ENCODE data around the gene MIB1. TPM values are rescaled to one million over a fixed set of nuclear protein-coding genes. Genes with fewer than 3 reads are reported as not detected.

The MIB1 gene
- total RNA-seq, 1 experiment from 2014 or later, result 66.7 TPM

DNA sequence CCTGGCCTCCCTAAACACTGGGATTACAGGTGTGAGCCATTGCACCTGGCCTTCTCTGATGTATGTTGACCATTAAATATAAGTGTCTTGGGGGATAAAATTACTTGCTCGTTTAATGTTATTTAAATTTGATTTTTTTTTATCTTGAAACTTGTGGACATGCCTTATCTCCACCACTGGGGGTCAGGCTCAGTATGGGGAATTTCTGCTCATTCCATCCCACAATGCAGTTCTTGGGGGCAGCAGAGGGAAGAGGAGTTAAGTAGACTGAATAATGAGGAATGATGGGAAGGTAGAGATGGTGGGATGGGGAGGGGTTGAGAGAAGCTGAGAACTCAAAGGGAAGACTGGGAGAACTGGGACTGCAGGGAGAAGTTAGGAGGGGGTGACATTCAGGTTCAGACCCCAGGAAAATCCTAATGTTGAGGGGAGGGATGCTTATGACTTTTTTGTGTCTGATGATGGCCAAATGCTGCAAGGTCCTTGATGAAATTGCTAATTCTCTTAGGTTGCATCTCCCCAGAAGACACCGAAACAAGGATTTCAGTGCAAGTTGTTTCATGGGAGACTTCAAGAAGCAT lies 174.2 kb downstream of the MIB1 start:
- in situ Hi-C loops (cut with HindIII; ENCODE audit: low sequenced_read_pairs), result no loop called here

DNA sequence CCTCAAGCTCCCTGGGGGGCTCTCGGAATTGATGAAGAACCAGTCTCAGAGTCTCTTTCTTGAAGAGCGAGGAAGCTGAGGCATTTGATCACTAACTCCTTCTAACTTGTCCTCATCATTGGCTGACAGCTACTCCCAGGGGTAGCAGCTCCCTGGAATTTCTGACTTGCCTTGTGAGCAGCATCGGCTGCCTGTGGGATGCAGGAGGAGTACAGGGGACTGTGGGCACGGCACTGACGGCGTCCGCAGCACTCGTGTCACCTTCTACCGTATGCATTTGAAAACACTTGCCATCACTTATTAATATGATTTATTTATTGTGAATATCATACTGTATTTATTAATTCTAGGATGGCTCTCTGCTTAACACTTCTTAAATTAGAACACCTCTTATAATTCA lies 175.0 kb downstream of the MIB1 start:
- in situ Hi-C loops (cut with HindIII; ENCODE audit: low sequenced_read_pairs), result no loop called here
- DNase-seq (ENCODE audit: low spot score), result no peak

More for the DNA sequence above, 174.2 kb downstream of the MIB1 start:
- peak; percentile 11 for DNase-seq (ENCODE audit: low spot score)

DNA sequence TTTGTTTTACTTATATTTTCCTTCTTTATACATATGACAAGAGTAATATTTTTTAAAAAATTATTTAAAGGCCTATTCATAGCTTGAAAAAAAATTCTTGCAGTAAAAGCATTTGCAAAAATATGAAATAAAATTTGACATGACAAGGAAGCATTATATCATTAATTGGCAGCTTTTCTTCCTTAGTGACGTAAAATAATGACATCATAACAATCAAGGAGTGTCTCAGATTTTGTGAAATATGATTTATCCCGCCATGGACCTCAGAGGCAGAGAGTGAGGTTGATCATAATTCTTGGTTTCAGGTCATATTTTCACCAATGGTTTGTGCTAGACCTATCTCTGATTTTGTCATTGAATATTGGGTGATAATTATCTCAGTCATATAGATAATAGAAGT lies 176.0 kb downstream of the MIB1 start:
- no peak for DNase-seq (ENCODE audit: low spot score)
- in situ Hi-C loops (cut with HindIII; ENCODE audit: low sequenced_read_pairs), result no loop called here

DNA sequence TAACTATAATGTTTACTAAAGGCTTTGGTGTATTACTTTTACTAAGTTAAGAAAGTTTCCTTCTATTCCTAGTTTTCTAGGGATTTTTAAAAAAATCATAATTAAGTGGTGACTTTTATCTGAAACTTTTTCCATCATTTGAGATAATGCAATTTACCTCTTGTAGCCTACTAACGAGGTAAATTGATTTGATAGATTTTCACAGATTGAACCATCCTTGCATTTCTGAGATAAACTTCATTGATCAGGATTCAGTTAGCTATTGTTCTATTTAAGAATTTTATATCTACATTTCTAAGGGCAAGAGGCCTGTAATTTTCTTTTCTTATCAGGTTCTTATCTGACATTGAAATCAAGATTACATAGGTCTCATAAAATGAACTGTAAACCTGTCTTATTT lies 178.1 kb downstream of the MIB1 start:
- in situ Hi-C loops (cut with HindIII; ENCODE audit: low sequenced_read_pairs), result no loop called here
- DNase-seq (ENCODE audit: low spot score), result no peak

Other genes with a start within 250 kb of the MIB1 start
- gene ESCO1, start 140.1 kb upstream of the MIB1 start, total RNA-seq (2014; rRNA removed; shearing (Covaris generic)), result 21.6 and 27.9 TPM in 2 replicates
- 20.4 and 33.5 TPM in 2 replicates for gene SNRPD1, start 128.5 kb upstream of the MIB1 start, total RNA-seq (2014; rRNA removed; shearing (Covaris generic))
- gene ABHD3, start 36.0 kb upstream of the MIB1 start, total RNA-seq (2014; rRNA removed; shearing (Covaris generic)), result 31.2 and 31.3 TPM in 2 replicates